HG02588 (cell line): ENCODE data around the gene HMGB3.
"Not testable (repeated sequence)": the region's sequence is repeated elsewhere in the genome, so short reads cannot be mapped to it uniquely, and the experiment has no call there.

Source experiments
- ATAC-seq: cut with Tn5 transposase; IDR thresholded peaks from one replicate; pipeline ENCODE4 v1.9.1; 2021; ENCODE audit warnings: mild to moderate bottlenecking, moderate library complexity; ENCODE audit not compliant: unreplicated experiment

Gene HMGB3

DNA sequence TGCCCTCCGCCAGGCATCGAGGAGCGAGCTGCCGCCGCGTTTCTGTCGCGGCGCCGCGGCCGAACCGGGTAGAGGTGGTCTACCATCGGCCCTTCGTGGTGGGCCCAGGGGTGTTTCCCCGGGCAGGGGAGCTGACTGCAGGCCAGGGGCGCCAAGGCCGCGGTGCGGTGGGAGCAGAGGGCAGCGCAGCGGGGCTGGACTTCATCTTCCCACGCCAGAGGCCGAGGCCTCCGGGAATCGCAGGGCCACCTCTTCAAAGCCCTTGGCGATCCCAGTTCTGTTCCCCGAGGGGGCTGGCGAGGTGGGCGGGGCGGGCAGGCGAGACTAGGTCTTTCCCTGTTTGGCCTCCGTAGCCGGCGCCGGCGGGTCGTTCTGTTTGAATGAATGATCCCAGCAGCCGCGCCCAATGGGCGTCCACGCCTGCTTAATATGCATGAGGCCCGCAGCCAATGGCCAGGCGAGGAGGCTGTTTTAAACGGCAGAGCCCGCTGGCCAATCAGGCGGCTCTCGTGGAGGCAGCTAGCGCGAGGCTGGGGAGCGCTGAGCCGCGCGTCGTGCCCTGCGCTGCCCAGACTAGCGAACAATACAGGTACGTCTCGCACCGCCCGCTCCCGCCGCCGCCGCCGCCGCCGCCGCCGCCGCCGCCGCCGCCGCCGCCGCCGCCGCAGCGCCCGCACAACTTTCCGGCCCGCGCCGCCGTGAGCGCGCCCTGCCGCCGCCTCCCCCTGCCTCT lies at the start of gene HMGB3:
HMGB3 (plus strand) TSS at position 548 of the 733 bp plus-strand sequence. CDS start 2,265 bp downstream, outside the sequence.
- peak; percentile 95 for ATAC-seq

DNA sequence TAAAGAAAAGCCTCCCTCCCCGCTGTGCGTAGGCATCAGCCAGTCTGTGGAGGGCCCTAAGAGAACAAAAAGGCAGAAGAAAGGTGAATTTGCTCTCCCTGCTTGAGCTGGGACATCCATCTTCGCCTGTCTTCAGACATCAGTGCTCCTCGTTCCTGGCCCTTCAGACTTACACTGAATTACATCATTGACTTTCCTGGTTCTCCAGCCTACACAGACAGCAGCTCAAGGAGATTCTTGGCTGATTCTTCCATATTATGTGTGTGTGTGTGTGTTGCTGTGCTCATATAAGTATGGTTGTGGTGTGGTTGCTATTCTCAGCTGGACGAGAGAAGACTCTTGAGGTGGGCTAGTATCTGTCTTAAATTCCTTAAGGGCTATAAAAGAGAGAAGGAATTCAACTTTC lies 49.2 kb upstream of the HMGB3 start:
- ATAC-seq, result no peak

DNA sequence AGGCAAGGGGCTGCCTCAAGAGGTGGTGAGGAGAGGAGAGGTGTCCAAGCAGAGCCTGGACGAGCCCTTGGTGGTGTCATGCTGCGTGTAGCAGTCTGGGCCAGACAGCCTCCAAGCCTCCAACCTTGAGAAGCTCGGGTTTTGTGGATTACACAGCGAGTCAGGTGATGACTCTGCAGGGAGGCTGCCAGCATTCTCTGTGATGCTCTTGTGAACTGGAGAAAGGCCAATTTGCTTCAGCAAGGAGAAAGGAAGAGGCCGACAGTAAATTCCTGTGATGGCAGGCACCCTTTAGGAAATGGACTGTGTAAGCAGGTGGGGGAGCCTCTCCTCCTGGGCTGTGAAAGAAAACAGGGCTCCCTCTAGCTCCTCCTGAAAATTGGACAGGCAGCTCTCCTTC lies 48.7 kb upstream of the HMGB3 start:
- no peak for ATAC-seq

DNA sequence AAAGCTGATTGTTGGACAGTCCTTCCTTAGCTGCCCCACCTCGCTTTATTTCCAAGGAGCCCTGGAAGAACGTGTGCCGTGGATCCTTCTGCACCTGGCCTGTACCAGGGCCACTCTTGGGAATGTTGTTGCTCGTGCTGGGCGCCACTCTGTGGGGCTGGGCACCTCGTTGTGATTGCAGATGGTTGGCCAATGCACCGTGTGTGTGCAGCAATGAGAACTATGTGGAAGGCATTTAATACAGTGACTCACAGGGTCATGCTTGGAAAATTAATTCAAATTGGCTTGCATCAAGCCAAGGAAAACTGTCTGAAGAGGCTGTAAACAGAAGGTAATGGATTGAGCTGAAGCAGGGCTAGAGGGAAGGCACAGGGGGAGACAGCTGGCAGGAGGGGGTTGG lies 47.7 kb upstream of the HMGB3 start:
- no peak for ATAC-seq

DNA sequence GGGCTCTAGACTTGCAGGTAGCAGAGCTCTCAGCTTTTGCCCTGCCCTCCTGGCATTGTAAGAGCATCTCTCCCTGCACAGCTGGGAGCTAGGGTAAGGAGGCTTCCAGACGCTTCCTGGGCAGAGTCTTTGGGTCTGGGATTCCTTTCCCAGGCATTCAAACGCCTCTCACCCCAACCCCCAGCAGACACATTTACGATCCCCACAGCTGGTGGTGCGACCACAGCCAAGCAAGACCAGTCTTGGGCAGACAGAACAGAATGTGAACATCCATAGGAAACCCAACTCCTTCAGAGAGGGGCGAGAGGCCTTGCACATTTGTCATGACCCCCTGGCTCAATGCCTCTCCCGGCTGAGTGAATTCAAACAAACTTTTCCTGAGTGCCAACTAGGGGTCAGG lies 46.6 kb upstream of the HMGB3 start:
- ATAC-seq, result no peak

DNA sequence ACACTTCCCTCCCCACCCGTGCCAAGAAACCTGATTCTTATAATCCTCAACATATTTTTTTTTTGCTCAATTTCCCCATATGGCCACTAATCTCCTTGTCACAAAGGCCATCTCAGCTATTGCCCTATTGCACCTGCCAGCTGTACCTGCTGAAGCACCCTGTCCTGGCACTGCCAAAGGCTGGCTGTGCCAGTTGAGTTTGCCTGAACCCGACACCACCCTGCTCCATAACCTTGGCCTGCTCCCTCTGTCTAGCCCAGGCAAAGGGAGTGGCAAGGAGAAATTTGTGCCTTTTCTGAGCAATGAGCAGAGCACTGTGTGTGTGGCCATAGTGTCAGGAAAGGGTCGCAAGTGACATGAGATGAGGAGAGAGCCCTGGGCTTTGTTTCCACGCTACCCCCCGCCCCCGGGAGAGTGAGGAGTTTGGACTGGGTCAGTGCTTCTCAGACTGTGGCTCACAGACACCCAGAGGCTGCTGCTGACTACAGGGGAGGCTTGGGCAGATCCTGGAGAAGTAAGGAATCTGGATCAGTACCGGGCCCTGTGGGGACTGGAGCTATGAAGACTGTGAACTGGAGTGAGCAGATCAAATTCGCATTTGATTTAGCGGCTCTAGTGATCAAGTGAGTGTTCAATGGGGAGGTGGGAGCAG lies 42.2 kb upstream of the HMGB3 start:
- no peak for ATAC-seq

DNA sequence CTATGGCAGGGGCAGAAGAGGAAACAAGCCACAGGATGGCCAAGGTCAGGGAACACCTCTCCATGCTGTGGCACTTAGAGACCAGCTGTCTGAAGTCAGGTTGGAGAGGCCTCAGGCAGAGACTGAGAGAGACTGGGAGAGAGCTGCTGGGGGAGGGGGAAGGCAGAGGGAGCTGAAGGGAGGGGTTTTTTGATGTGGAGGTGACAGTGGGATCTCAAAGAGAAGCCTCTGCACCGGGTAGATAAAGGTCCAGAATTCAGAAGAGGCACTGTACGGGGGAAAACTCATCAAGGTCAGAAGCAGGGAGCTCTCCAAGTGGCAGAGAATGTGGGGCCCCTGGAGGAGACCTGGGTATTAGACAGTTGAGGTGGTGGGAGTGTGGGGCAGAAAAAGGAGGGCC lies 41.6 kb upstream of the HMGB3 start:
- no peak for ATAC-seq

DNA sequence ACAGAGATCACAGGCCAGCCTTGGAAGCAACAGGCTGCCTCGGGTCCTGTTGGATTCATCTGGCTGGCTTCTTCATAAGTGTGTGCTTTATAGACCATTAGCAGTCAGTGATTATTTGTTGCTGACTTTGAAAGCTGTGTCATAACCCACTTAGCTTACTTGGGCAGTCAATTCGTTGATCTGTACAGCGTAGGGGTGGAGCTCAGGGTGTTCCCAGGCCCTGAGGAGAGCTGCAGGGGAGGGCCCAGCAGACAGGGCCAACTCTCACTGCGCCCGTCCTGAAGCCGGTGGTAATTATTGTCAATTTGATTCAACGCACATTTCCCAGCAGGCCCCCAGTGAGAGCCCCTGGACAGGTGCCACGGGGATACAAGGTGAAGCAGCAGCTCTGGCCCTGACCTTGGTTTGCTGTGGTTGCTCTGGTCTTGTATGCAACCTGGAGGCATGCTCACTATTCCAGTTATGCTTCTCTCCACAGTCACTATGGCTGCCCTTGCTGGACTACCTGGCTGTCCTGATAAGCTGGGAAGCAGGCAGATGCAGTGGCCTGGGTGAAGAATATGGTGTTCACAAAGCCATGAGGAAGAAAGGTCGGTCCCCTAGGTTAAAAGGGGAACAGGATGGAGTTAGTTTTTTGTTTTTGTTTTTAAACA lies 40.1 kb upstream of the HMGB3 start:
- no peak for ATAC-seq

DNA sequence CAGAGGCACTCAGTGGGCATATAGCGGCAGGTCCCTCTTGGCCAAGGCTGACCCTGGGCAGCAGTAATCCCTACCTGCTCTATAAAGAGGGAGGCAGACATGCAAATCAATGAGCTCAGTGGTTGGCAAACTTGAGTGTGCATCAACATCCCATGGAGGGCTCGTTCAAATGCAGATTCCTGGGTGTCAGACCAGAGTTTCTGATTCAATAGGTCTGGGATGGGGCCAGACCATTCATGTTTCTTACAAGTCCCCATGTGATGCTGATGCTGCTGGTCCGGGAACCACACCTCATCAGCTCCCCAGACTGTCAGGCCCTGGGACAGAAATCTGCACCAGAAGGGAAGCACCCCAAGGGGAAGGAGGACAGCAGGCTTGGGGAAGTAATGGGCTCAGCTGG lies 38.9 kb upstream of the HMGB3 start:
- no peak for ATAC-seq

DNA sequence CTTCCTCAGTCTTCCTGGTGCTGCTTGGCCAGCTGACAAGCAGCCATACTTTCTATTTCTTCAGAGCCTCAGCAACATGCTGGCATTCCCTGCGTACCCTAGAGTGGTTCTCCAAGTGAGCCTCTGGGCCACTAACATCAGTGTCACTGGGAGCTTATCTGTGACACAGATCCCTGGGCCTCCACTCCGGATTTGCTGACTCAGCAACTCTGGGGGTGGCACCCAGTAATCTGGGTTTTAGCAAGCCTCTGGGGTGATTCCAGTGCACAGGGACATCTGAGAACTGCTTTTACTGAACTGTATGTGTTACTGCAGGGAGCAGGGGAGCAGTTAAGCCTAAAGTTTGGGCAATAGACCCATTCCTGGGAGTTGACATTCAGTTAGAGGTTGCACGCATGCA lies 28.2 kb upstream of the HMGB3 start:
- no peak for ATAC-seq

DNA sequence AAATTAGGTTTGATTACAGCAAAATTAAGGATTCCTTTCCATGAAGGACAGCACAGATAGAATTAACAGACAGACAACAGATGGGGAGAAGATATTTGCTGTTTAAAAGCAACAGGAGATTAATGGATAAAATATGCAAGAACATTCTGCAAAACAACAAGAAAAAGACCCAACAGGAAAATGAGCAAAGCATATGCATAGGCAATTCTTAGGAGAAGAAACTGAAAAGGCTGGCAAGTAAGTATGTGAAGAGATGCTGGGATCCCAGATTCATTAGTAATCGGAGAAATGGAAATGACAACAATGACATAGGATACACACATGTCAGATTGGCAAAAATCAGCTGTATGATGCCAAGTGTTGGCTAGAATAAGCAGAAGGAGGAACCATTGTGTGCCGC lies 27.5 kb upstream of the HMGB3 start:
- no peak for ATAC-seq

DNA sequence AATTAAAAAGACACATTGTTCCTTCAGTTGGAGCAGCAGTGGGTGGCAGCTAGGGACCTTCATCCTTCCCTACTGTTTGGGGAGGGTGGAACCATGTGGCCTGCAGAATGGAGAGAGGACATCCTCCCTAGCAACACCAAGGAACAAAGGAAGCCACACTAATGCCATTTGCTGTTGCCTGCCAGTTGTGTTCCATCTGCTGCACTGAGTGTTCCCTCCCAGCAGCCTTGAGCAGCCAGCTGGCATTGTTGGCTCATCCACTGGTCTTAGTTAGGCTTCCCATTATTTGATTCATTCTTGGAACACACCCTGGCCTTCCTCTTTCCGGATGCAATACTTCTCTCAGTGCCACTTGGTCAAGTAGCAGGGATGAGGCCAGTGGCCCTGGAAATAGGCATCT lies 25.0 kb upstream of the HMGB3 start:
- no peak for ATAC-seq

DNA sequence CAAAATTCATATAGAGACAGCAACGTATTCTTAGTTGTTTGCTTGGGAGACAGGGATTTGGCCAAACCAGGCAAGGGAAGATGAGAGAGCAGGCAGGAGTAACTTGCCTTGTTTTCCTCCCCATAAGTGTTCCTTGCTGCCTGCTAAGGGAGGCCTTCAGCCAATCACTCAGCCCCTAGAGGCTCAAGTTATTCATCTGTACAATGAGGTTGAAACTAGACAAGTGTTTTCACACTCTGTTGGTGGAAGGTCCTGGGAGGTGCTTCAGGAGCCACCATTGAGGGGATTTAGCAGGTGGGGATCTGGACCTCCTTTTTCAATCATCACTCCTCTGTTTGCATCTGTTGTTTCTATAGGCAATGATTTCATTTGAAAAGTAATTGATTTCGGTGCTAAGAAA lies 23.6 kb upstream of the HMGB3 start:
- no peak for ATAC-seq

DNA sequence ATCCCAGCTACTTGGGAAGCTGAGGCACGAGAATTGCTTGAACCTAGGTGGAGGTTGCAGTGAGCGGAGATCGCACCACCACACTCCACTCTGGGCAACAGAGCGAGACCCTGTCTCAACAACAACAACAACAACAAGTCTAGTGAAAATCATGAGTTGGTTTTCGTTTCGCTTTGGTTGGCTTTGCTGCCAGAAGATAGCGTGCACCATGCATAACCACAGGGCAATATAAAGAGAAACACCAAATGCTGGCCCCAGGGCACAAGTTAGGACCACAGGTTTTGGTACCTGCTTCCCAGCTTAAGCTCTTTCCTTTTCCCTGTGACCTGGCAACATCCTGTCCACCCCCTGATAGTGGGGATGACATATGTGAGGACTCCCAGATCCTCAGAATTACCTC lies 21.5 kb upstream of the HMGB3 start:
- ATAC-seq, result no peak

DNA sequence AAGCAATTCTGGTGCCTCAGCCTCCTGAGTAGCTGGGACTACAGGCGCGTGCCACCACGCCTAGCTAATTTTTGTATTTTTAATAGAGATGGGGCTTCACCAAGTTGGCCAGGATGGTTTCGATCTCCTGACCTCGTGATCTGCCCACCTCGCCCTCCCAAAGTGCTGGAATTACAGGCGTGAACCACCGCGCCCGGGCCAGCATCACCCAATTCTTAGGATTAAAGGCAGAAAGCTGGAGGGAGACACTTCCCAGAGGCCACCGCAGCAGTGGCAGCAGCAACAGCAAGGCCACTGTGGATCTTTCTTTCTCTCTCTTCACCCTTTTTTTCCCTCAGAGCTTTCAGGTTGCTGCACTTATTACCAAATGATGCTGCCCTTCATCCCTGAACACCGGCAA lies 18.7 kb upstream of the HMGB3 start:
- ATAC-seq, result not testable (repeated sequence)

DNA sequence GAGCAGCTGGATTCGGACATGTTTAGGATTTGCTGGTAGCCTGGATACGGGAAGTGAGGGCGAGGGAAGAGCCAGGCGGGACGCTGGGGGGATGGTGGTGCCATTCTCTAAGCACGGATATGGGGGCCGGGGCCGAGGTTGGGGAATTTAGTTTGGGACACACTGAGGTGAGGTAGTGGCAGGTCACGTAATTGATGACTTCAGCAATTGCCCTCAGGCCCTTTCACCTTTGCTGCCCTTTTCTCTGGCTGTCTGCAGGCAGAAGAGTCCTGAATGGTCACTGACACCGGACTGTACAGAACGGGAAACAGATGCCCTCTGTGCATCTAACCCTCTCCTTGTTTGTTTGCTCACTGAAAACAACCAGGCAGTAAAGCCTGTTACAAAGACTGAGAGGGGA lies 16.9 kb upstream of the HMGB3 start:
- ATAC-seq, result no peak

DNA sequence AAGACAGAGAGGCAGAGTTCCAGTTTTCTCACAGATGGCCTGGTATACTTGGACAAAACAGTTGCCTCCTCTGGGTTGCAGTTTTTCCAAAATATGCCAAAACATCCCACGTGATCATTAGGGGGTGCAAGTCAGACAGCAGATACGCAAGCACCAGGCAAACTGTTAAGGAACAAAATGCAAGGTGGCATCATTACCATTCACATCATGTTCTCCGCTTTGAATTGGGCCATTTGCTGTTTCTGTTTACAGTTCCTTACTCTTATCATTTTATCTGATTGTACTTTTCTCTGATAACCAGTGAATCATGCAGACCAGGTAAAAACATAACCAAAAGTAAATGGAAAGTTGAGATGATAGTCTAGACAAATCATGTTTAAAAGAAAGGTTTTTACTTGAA lies 16.4 kb upstream of the HMGB3 start:
- no peak for ATAC-seq

DNA sequence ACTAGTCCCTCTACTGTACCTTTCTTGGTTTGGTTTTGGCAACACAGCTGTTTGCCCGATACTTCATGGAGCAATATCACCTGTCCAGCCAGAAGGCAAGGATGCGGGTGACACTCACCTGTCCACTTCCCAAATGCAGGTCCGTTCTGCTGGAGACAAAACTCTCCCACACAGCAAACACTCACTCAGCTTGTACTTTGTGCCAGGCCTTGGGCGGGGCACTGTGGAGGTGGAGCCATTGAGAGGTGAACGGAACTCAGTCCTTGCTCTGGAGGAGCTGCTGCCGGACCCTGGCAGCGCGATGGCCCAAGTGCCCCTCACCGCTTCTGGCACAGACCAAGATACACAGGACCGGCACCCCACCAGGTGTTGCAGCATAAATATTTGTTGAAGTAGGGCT lies 15.3 kb upstream of the HMGB3 start:
- no peak for ATAC-seq

DNA sequence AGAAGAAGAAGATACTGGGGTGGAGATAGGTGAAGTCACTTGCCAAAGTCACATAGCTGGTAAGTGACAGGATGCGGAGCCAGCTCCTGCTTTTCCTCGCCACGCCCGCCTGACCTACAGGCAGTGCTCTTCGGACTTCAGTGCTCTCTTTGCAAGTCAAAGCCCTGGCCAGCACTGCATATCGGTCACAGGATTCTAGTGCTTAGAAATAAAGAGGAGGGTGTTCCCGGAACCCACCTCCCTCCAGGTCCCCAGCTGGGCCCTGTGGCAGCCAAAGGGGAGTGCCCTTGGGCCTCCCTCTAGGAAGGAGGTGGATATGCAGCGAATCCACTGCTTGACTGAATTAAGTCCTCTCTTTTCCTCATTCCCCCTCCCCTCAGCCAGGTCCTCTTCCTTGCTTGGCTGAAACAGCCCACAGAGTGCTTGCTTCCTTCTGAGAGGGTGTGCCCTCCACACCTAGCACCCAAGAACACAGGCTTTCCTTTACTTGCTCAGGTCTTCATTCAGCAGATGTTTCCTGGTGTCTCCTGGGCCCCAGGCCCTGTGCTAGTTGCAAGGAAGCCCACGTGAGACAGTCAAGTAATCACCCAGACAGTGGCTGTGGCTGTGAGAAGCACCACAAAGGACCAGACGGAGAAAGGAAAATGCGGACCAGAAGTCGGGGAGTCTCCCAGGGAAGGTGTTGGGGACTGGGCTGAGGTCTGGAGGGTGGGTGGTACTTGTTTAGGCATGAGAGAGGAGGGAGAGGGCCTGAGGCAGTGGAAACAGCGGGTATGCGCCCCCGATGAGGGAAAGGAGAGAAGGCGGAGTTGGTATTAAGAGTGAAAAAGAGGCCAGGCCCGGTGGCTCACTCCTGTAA lies 14.0 kb upstream of the HMGB3 start:
- no peak for ATAC-seq

DNA sequence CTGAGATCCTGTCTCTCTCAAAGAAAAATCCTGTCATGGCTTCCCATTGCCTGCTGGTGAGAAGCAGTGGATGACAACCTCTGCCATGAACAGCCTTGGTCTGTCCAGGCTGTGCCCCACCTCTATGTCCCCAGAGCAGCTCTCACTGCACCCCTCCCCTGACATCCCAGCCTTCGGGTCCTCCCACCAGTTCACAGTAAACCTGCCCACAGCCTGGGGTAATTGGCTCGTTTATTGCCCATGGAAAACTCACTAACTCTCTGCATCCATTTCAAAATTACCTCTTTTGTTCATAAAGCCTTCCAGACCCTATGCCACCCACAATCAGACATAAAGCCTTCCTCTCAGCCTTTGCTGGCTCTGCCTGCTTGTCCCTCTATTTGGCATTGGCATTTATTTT lies 10.7 kb upstream of the HMGB3 start:
- no peak for ATAC-seq

DNA sequence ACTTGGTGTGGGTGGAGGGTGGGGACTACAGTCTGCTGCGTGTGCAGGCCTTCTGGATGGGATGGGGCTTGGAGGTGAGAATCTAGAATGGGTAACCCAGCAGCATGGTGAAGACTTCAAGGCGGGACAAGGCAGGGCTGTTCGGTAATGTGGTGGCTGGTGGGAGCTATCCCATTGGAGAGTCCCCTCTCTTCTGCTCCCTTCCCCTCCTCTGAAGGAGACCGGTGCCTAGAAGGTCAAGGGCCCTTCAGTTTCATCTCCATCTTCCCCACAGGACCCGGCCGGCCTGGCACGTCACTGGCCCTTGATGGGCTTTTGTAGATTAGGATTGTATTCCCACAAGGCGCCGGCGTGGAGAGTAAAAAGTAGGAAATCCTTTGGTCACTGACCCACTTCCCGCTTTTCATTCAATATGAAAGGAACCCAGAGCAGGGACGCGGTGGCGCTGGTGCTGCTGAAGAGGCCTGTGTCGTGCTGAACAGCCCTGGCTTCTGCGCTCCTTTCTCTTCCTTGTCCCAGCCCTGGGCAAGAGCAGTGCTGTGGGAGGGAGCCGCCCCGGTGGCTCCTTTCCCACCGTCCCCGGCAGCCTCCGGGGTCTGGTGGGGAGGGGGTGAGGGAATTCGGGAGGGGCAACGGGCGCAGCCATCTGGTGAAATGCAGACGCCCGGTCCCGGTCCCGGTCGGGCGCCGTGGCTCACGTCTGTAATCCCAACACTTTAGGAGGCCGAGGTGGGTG lies 7.3 kb upstream of the HMGB3 start:
- no peak for ATAC-seq
